GM12878 (cell line): ENCODE data around the gene LTBP2. TPM values are rescaled to one million over a fixed set of nuclear protein-coding genes. Genes with fewer than 3 reads are reported as not detected.

ENCODE experiments used
- BACH1 ChIP-seq: fragments of 450-650 bp; IDR thresholded peaks from 2 replicates; pipeline ENCODE4 v1.6.1; 2017; ENCODE audit warnings: mild to moderate bottlenecking, borderline replicate concordance
- DPF2 ChIP-seq: fragments of 450-650 bp; IDR thresholded peaks from 2 replicates; pipeline ENCODE4 v1.6.1; 2017; ENCODE audit warnings: mild to moderate bottlenecking
- EGR1 ChIP-seq, 2 experiments: IDR thresholded peaks; 1 replicate in 1 of 2; 2 replicates in 1 of 2; pipeline ENCODE4 v1.6.1; 2011 to 2012; ENCODE audit warnings: low read depth in 2 of 2, low read length in 2 of 2, borderline replicate concordance in 1 of 2, mild to moderate bottlenecking in 1 of 2, moderate library complexity in 1 of 2
- ESRRA ChIP-seq: IDR thresholded peaks from 2 replicates; pipeline ENCODE4 v1.6.1; 2012; ENCODE audit warnings: mild to moderate bottlenecking, low read length, improper control_type of control experiment
- HCFC1 ChIP-seq: fragments of 150-350 bp; IDR thresholded peaks from 2 replicates; pipeline ENCODE4 v1.6.1; 2014; ENCODE audit warnings: low read length
- HDGF ChIP-seq: fragments of 450-650 bp; IDR thresholded peaks from 2 replicates; pipeline ENCODE4 v1.6.1; 2016; ENCODE audit warnings: antibody characterized with exemption
- IKZF1 ChIP-seq: fragments of 450-650 bp; conservative IDR thresholded peaks from 2 replicates; pipeline ENCODE4 v1.6.1; 2017; ENCODE audit warnings: antibody characterized with exemption, mild to moderate bottlenecking
- JUND ChIP-seq: IDR thresholded peaks from 2 replicates; pipeline ENCODE4 v1.6.1; 2012; ENCODE audit warnings: low read depth, mild to moderate bottlenecking, low read length, improper control_type of control experiment, moderate library complexity
- NFYA ChIP-seq: IDR thresholded peaks from 2 replicates; pipeline ENCODE4 v1.6.1; 2011; ENCODE audit warnings: low read depth, mild to moderate bottlenecking, low read length, improper control_type of control experiment, borderline replicate concordance
- NFYB ChIP-seq: IDR thresholded peaks from 2 replicates; pipeline ENCODE4 v1.6.1; 2011; ENCODE audit warnings: low read depth, mild to moderate bottlenecking, low read length, improper control_type of control experiment, moderate library complexity; ENCODE audit not compliant: insufficient read depth
- NR2F1 ChIP-seq: fragments of 450-650 bp; conservative IDR thresholded peaks from 2 replicates; pipeline ENCODE4 v1.6.1; 2017; ENCODE audit warnings: mild to moderate bottlenecking
- NRF1 ChIP-seq: conservative IDR thresholded peaks from 2 replicates; pipeline ENCODE4 v1.6.1; 2011; ENCODE audit warnings: mild to moderate bottlenecking, low read depth, low read length, improper control_type of control experiment
- POLR2AphosphoS2 ChIP-seq: IDR thresholded peaks from 2 replicates; pipeline ENCODE4 v1.6.1; 2011; ENCODE audit warnings: low read depth, mild to moderate bottlenecking, low read length, improper control_type of control experiment, moderate library complexity
- POLR2AphosphoS5 ChIP-seq: IDR thresholded peaks from 2 replicates; pipeline ENCODE4 v1.6.1; 2011; ENCODE audit warnings: mild to moderate bottlenecking, low read length, inconsistent platforms
- POU2F2 ChIP-seq: IDR thresholded peaks from 3 replicates; pipeline ENCODE4 v1.6.1; 2011; ENCODE audit warnings: low read depth, mild to moderate bottlenecking, low read length, borderline replicate concordance
- RELA ChIP-seq: fragments of 450-650 bp; IDR thresholded peaks from 2 replicates; pipeline ENCODE4 v1.8.0; 2014; ENCODE audit warnings: borderline replicate concordance; ENCODE audit not compliant: partially characterized antibody
- SRF ChIP-seq, 2 experiments: IDR thresholded peaks; 2 replicates each; pipeline ENCODE4 v1.6.1; 2011; ENCODE audit warnings: low read depth in 2 of 2, low read length in 2 of 2, mild to moderate bottlenecking in 1 of 2, moderate library complexity in 1 of 2
- STAT3 ChIP-seq: IDR thresholded peaks from 2 replicates; pipeline ENCODE4 v1.6.1; 2011; ENCODE audit warnings: low read depth, low read length, improper control_type of control experiment
- SUZ12 ChIP-seq: fragments of 200-600 bp; sonication (generic); IDR thresholded peaks from one replicate; pipeline ENCODE4 v1.6.1; 2018; ENCODE audit warnings: antibody characterized with exemption, mild to moderate bottlenecking; ENCODE audit not compliant: unreplicated experiment
- TCF12 ChIP-seq: IDR thresholded peaks from 2 replicates; pipeline ENCODE4 v1.6.1; 2011; ENCODE audit warnings: low read depth, mild to moderate bottlenecking, low read length
- YBX1 ChIP-seq: fragments of 450-650 bp; IDR thresholded peaks from 2 replicates; pipeline ENCODE4 v1.6.1; 2016; ENCODE audit warnings: antibody characterized with exemption
- YY1 ChIP-seq: IDR thresholded peaks from 2 replicates; pipeline ENCODE4 v1.6.1; 2011; ENCODE audit warnings: low read depth, mild to moderate bottlenecking, low read length
- polyA plus RNA-seq, 11 experiments: library from polyadenylated mRNA; depleted of rRNA in 4 of 11; unstranded in 6 of 11; stranded (reverse) in 5 of 11; fragments of >200 nt; fragmentation: Nextera tagmentation in 4 of 11; fragmentation: Illumina TruSeq in 1 of 11; extraction: Ambion mirVana in 4 of 11; extraction: Trizol in 1 of 11; gene quantifications; 1 replicate in 1 of 11; 2 replicates in 10 of 11; pipeline versions ENCODE4 v1.2.1 to v1.2.3, GENCODE V29; 2011 to 2016; ENCODE audit warnings: inconsistent platforms in 2 of 11, missing spikeins in 2 of 11, low read depth in 1 of 11
- total RNA-seq, 4 experiments: library from RNA; depleted of rRNA in 3 of 4; stranded (reverse); fragments of >200 nt in 3 of 4; fragmentation: Illumina TruSeq in 1 of 4; extraction: Trizol in 1 of 4; gene quantifications; 2 replicates each; pipeline versions ENCODE4 v1.2.1 to v1.2.3, GENCODE V29; 2013 to 2021
- TF ChIP-seq, protein P1 (sequence below): fragments of 450-650 bp; IDR thresholded peaks from 2 replicates; pipeline ENCODE4 v1.6.1; 2017; ENCODE audit warnings: low read depth, mild to moderate bottlenecking, moderate library complexity
- TF ChIP-seq, protein P2 (sequence below): fragments of 450-650 bp; formaldehyde crosslinking; IDR thresholded peaks from 2 replicates; pipeline ENCODE4 v1.5.0; 2022; ENCODE audit warnings: mild to moderate bottlenecking, missing genetic modification characterization
- TF ChIP-seq, protein P3 (sequence below): fragments of 450-650 bp; IDR thresholded peaks from 2 replicates; pipeline ENCODE4 v1.6.1; 2014; ENCODE audit warnings: mild to moderate bottlenecking

LTBP2 gene
- total and polyA plus RNA-seq, 10 of the 15 experiments (the other 5 are each of a cell fraction or from before 2014, with no cell fraction given), result 0.03 to 0.23 (median 0.06) TPM; not detected in 1

DNA sequence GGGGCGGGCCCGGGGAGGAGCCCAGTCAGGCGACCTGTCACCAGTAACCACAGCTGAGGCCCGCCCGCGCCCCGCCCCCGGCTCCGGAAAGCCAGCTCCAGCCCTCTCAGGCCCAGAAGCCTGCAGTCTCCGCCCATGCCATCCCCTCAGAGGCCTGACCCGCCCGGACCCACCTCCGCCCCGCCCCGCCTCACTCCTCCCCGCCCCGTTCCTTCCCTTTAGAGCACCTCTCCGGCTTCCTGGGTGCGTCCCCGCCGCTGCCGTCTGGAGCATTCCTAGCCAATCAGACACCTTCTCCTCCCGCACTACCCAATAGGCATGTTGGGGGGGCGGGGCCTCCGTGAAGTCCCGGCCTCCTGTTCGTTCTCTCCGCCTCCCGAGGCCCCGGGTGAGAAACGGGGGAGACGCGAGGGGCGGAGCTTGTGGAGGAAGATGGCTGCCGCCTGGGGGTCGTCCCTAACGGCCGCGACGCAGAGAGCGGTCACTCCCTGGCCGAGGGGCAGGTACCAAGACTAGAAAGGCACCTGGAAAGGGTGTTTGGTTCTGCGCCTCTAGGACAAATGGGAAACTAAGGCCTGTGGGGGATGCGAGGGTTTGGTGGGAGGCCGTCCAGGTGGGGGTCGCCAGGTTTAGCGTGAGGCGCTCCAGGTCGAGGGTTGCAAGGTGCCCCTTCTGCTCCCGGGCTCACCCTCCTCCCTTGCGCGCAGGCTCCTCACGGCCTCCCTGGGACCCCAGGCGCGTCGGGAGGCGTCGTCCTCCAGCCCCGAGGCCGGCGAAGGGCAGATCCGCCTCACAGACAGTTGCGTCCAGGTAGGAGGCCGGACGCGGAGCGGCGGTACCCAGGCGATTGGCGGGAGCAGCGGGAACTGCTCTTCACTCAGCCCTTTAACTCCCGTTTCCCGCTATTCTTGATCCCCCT is 118.4 kb downstream of the LTBP2 start, which contains the start of gene ISCA2 (continued):
- TF ChIP-seq NFYB (peak; percentile 95), IKZF1 (peak; percentile 57), NFYA (no peak; the same call in 1 of the 2 replicates), POU2F2 (peak; percentile 45; the same call in 1 of the 3 replicates), RELA (peak; percentile 66), POLR2AphosphoS5 (peak; percentile 77), POLR2AphosphoS2 (peak; percentile 48; the same call in 1 of the 2 replicates), ESRRA (0 out of 2 replicates have a peak, but pooled peaks have one; percentile 21), DPF2 (peak; percentile 24), YY1 (peak; percentile 97), JUND (no peak), HDGF (peak; percentile 97), HCFC1 (0 out of 2 replicates have a peak, but pooled peaks have one; percentile 22), SRF (IDR thresholded peaks at IDR 0.05; ENCODE audit: low read depth in 2 of 2, low read length in 2 of 2) (0 out of 4 replicates have a peak, but pooled peaks of 1 of the 2 experiments have one; percentile 19), NRF1 (no peak), TCF12 (no peak), EGR1 (IDR thresholded peaks at IDR 0.05; ENCODE audit: borderline replicate concordance in 1 of 2, low read depth in 2 of 2, low read length in 2 of 2) (peak in 1 of 2 experiments; percentile 67; a peak in 1 of 3 replicates), SUZ12 (no peak), YBX1 (no peak), NR2F1 (0 out of 2 replicates have a peak, but pooled peaks have one; percentile 38), STAT3 (no peak), BACH1 (0 out of 2 replicates have a peak, but pooled peaks have one; percentile 33)
- TF ChIP-seq, protein P1, sequence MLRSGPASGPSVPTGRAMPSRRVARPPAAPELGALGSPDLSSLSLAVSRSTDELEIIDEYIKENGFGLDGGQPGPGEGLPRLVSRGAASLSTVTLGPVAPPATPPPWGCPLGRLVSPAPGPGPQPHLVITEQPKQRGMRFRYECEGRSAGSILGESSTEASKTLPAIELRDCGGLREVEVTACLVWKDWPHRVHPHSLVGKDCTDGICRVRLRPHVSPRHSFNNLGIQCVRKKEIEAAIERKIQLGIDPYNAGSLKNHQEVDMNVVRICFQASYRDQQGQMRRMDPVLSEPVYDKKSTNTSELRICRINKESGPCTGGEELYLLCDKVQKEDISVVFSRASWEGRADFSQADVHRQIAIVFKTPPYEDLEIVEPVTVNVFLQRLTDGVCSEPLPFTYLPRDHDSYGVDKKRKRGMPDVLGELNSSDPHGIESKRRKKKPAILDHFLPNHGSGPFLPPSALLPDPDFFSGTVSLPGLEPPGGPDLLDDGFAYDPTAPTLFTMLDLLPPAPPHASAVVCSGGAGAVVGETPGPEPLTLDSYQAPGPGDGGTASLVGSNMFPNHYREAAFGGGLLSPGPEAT, result 0 out of 2 replicates have a peak, but pooled peaks have one; percentile 25
- TF ChIP-seq, protein P2, sequence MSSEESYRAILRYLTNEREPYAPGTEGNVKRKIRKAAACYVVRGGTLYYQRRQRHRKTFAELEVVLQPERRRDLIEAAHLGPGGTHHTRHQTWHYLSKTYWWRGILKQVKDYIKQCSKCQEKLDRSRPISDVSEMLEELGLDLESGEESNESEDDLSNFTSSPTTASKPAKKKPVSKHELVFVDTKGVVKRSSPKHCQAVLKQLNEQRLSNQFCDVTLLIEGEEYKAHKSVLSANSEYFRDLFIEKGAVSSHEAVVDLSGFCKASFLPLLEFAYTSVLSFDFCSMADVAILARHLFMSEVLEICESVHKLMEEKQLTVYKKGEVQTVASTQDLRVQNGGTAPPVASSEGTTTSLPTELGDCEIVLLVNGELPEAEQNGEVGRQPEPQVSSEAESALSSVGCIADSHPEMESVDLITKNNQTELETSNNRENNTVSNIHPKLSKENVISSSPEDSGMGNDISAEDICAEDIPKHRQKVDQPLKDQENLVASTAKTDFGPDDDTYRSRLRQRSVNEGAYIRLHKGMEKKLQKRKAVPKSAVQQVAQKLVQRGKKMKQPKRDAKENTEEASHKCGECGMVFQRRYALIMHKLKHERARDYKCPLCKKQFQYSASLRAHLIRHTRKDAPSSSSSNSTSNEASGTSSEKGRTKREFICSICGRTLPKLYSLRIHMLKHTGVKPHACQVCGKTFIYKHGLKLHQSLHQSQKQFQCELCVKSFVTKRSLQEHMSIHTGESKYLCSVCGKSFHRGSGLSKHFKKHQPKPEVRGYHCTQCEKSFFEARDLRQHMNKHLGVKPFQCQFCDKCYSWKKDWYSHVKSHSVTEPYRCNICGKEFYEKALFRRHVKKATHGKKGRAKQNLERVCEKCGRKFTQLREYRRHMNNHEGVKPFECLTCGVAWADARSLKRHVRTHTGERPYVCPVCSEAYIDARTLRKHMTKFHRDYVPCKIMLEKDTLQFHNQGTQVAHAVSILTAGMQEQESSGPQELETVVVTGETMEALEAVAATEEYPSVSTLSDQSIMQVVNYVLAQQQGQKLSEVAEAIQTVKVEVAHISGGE (CRISPR knock-in tag), result no peak
- TF ChIP-seq, protein P3, sequence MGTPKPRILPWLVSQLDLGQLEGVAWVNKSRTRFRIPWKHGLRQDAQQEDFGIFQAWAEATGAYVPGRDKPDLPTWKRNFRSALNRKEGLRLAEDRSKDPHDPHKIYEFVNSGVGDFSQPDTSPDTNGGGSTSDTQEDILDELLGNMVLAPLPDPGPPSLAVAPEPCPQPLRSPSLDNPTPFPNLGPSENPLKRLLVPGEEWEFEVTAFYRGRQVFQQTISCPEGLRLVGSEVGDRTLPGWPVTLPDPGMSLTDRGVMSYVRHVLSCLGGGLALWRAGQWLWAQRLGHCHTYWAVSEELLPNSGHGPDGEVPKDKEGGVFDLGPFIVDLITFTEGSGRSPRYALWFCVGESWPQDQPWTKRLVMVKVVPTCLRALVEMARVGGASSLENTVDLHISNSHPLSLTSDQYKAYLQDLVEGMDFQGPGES, result peak; percentile 83
